ENCODE measurements around the gene DUOX2. TPM values are rescaled to one million over a fixed set of nuclear protein-coding genes. Genes with fewer than 3 reads are reported as not detected.

The DUOX2 gene
- total RNA-seq (under 1 TPM in 1 of 2 donors, not detected in 1; 0.11 TPM), polyA plus RNA-seq (ENCODE audit: insufficient read length in 2 of 2) (under 1 TPM in 1 of 2 donors, not detected in 1; 0.08 TPM)
- long read RNA-seq, donor 1, result 0 reads
- long read RNA-seq, donor 2, result 0 reads
- long read RNA-seq, donor 3, result 0 reads
- long read RNA-seq, donor 4, result 0 reads

DNA sequence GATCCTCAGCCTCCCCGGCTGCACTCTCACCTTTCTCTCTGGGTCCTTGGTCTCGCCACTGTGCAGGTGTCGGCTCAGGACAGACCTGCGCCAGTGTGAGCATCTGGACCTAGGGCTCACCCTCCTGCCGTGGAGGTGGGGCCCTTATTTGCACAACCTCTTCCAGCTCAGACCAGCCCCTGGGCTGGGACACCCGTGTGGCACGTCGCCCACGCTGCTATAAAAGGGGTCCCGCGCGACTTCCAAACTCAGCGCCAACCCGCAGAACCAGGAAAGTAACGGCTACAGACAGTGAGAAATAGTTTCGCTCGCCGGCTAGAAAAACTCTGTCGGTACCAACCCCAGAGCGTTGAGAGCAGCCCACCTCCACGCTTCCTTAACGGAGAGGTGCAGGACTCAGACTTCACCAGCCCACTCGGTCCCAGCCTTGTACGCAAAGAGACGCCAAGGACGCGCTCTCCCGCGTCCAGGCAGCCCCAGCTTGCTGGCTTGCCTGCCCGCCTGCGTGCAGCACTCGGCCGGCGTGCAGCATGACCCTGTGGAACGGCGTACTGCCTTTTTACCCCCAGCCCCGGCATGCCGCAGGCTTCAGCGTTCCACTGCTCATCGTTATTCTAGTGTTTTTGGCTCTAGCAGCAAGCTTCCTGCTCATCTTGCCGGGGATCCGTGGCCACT, at the start of gene DUOX2, which contains the start of gene DUOXA2:
Gene DUOX2 (minus strand): TSS at position 97 of the 675 bp plus-strand sequence. CDS start 761 bp downstream, outside the sequence.
Gene DUOXA2 (plus strand): TSS at position 251 of the 675 bp plus-strand sequence. CDS start 280 bp downstream, at position 531.
- peak in 1 of 6 donors; percentile 34 for DNase-seq (ENCODE audit: low read depth in 4 of 6, low spot score in 6 of 6)

DNA sequence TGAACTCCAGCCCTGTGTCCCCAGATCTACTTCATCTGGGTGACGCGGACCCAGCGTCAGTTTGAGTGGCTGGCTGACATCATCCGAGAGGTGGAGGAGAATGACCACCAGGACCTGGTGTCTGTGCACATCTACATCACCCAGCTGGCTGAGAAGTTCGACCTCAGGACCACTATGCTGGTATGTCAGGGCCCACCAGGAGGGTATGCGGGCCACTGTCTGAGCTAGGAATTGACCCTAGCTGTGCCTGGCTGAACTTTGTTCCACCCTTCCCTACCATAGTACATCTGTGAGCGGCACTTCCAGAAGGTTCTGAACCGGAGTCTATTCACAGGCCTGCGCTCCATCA, 49.5 kb upstream of the DUOX2 start:
- Histone ChIP-seq H3K27me3 (ENCODE audit: control insufficient read depth, insufficient read depth, low read length) (no peaks in the 10 kb centered on the region), H3K36me3 (ENCODE audit: control insufficient read depth, insufficient read depth, low read length) (peaks cover 11% of the 10 kb centered on the region), H3K4me1 (ENCODE audit: control insufficient read depth, insufficient read depth, low read length) (peaks cover 39% of the 10 kb centered on the region), H3K27ac (ENCODE audit: low read depth, low read length) (no peak overlapping the region), H3K9me3 (ENCODE audit: control insufficient read depth, insufficient read depth, low read length) (no peaks in the 10 kb centered on the region), H3K4me3 (ENCODE audit: low read depth, low read length) (no peak overlapping the region)
- no peak for DNase-seq (ENCODE audit: low read depth in 4 of 6, low spot score in 6 of 6)
- WGBS (ENCODE audit: insufficient coverage), result 90% methylated on average over 9 of the region's 9 CpGs

More for the DNA sequence above, at the start of gene DUOX2, which contains the start of gene DUOXA2:
- Histone ChIP-seq H3K36me3 (ENCODE audit: control insufficient read depth, insufficient read depth, low read length) (no peaks in the 10 kb centered on the region), H3K4me3 (ENCODE audit: low read depth, low read length) (no peak within 1 kb of the TSS), H3K9me3 (ENCODE audit: control insufficient read depth, insufficient read depth, low read length) (no peaks in the 10 kb centered on the region), H3K4me1 (ENCODE audit: control insufficient read depth, insufficient read depth, low read length) (peaks cover 50% of the 10 kb centered on the region), H3K27ac (ENCODE audit: low read depth, low read length) (no peak within 1 kb of the TSS), H3K27me3 (ENCODE audit: control insufficient read depth, insufficient read depth, low read length) (peaks cover 81% of the 10 kb centered on the region)
- 1% methylated on average over 42 of the region's 42 CpGs for WGBS (ENCODE audit: insufficient coverage)

DNA sequence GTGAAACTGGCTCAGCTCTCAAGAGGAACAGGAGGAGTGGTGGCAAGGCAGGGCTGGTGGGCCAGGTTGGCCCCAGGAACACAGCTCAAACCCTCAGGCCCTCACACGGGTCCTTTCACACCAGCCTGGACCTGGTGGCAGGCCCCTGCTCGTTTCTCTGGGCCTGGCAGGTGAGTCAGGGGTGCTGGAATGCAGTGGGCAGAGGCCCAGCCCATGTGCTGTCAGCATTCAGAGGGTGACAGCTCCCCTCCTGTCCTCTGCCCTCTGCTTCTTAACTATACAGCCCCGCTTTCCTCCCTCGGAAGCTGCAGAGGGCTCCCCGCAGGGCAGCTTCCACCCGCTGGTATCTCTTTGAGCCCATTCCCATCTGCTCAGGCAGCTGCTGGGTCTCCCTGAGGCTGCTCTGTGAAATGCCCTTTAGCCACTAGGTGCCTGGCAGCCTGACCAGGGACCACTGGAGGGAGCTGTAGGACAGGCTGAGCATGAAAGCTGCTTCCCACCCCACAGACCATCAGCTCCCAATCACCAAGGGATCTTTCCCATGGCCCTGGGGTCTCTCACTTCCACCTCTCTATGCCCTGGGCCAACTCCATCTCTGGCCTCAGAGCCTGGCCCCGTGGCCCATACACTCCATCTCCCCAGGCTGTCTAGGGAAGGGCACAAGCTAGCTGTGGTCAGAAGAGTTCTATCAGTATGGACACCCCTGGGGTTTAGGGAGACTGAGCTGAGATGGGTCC, 49.0 kb upstream of the DUOX2 start:
- H3K27ac ChIP-seq (ENCODE audit: low read depth, low read length), result no peak overlapping the region
- WGBS (ENCODE audit: insufficient coverage), result 5% methylated on average over 4 of the region's 7 CpGs

DNA sequence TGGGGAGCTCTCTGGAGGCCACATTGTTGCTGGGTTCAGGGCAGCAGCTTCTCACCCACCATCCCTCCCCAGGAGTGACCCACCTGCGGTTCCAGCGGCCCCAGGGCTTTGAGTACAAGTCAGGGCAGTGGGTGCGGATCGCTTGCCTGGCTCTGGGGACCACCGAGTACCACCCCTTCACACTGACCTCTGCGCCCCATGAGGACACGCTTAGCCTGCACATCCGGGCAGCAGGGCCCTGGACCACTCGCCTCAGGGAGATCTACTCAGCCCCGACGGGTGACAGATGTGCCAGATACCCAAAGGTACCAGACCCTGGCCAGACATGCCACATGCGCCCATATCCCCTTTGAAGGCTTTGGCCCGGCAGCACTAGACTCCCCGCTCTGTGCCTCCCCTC, 47.7 kb upstream of the DUOX2 start:
- no peaks in the 10 kb centered on the region for H3K9me3 ChIP-seq (ENCODE audit: control insufficient read depth, insufficient read depth, low read length)
- DNase-seq (ENCODE audit: low read depth in 4 of 6, low spot score in 6 of 6), result no peak
- no peak overlapping the region for H3K4me3 ChIP-seq (ENCODE audit: low read depth, low read length)
- WGBS (ENCODE audit: insufficient coverage), result 97% methylated on average over 14 of the region's 14 CpGs
- H3K36me3 ChIP-seq (ENCODE audit: control insufficient read depth, insufficient read depth, low read length), result peaks cover 3% of the 10 kb centered on the region
- peaks cover 37% of the 10 kb centered on the region for H3K4me1 ChIP-seq (ENCODE audit: control insufficient read depth, insufficient read depth, low read length)
- no peaks in the 10 kb centered on the region for H3K27me3 ChIP-seq (ENCODE audit: control insufficient read depth, insufficient read depth, low read length)
- no peak overlapping the region for H3K27ac ChIP-seq (ENCODE audit: low read depth, low read length)

More for the DNA sequence above, 49.0 kb upstream of the DUOX2 start:
- Histone ChIP-seq H3K9me3 (ENCODE audit: control insufficient read depth, insufficient read depth, low read length) (no peaks in the 10 kb centered on the region), H3K36me3 (ENCODE audit: control insufficient read depth, insufficient read depth, low read length) (peaks cover 8% of the 10 kb centered on the region), H3K4me3 (ENCODE audit: low read depth, low read length) (no peak overlapping the region), H3K4me1 (ENCODE audit: control insufficient read depth, insufficient read depth, low read length) (peaks cover 40% of the 10 kb centered on the region), H3K27me3 (ENCODE audit: control insufficient read depth, insufficient read depth, low read length) (no peaks in the 10 kb centered on the region)
- peak in 4 of 6 donors; percentile 42 to 89 (median 73) for DNase-seq (ENCODE audit: low read depth in 4 of 6, low spot score in 6 of 6)

DNA sequence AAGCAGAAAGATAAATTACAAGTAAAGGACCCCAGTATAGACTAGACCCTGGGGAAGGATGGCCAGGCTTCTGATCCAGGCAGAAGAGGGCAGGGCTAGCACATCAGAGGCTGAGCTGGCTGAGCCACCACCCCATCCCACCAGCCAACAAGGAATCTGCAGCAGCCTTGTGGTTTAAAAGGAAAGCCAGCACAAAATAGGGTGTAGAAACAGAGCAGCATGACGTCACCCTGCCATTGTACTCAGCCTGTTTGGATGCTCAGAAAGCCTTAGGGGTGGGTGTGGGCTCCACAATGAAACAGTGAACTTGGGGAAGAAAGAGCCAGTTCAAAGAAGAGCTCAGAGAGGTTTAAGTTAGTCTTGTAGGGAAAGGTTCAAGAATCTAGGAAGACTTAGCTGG, 44.0 kb upstream of the DUOX2 start:
- no peaks in the 10 kb centered on the region for H3K9me3 ChIP-seq (ENCODE audit: control insufficient read depth, insufficient read depth, low read length)
- H3K4me3 ChIP-seq (ENCODE audit: low read depth, low read length), result no peak overlapping the region
- WGBS (ENCODE audit: insufficient coverage), result 7% methylated on average over 1 of the region's 1 CpG
- peak in 2 of 6 donors; percentile 60 to 61 for DNase-seq (ENCODE audit: low read depth in 4 of 6, low spot score in 6 of 6)
- no peak overlapping the region for H3K27ac ChIP-seq (ENCODE audit: low read depth, low read length)
- H3K4me1 ChIP-seq (ENCODE audit: control insufficient read depth, insufficient read depth, low read length), result peaks cover 20% of the 10 kb centered on the region
- no peaks in the 10 kb centered on the region for H3K27me3 ChIP-seq (ENCODE audit: control insufficient read depth, insufficient read depth, low read length)
- no peaks in the 10 kb centered on the region for H3K36me3 ChIP-seq (ENCODE audit: control insufficient read depth, insufficient read depth, low read length)

DNA sequence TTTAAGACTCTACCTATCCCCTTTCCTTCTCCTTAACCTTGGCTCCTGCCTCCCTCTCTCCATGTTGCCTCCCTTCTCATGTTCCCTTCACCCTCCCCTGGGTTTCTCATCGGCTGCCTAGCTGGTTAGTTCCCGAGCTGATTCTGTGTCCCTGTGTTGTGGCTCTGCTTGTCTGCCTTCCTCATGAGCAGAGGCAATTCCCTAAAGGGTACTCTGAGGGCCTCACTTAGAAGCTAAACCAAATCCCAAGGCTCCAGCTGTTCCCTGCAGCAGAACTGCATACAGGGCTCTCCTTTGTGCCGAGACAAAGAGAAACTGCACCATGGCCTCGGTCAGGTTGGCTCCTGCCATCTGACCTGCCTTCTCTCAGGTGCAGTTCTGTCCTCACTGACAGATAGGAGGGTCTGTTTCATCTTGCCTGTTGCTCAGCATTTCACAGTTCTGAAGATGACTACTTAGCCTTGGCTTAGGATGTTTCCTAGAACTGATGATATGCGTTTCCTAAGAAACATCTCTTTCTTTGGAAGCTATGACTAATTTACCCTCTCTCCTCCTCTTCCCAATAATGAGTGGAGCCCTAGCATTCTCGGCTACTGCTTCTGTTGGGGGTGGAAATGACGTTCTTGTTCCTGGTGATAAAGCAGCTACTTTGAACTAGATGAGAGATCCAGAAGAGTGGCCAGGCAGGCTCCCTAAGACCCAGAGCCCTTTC, 42.9 kb upstream of the DUOX2 start:
- 65% methylated on average over 5 of the region's 7 CpGs for WGBS (ENCODE audit: insufficient coverage)
- Histone ChIP-seq H3K27me3 (ENCODE audit: control insufficient read depth, insufficient read depth, low read length) (no peaks in the 10 kb centered on the region), H3K27ac (ENCODE audit: low read depth, low read length) (no peak overlapping the region), H3K4me3 (ENCODE audit: low read depth, low read length) (no peak overlapping the region), H3K4me1 (ENCODE audit: control insufficient read depth, insufficient read depth, low read length) (peaks cover 15% of the 10 kb centered on the region), H3K9me3 (ENCODE audit: control insufficient read depth, insufficient read depth, low read length) (no peaks in the 10 kb centered on the region), H3K36me3 (ENCODE audit: control insufficient read depth, insufficient read depth, low read length) (peaks cover 7% of the 10 kb centered on the region)
- DNase-seq (ENCODE audit: low read depth in 4 of 6, low spot score in 6 of 6), result peak in 1 of 6 donors; percentile 57

DNA sequence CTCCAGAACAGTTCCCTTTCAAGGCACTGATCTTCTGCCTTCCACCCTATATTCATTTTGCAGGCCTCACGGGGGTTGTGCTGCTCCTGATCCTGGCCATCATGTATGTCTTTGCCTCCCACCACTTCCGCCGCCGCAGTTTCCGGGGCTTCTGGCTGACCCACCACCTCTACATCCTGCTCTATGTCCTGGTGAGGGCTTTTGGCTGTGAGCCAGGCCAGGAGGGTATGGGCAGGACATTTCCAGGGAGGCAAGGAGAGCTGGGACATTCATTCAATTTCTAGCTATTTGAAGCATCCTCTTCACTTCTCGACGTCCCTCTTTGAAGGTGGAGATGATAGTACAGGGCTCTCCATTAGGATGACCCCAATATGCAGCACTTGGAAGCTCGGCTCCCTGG, 41.8 kb upstream of the DUOX2 start:
- H3K4me1 ChIP-seq (ENCODE audit: control insufficient read depth, insufficient read depth, low read length), result peaks cover 15% of the 10 kb centered on the region
- H3K27ac ChIP-seq (ENCODE audit: low read depth, low read length), result no peak overlapping the region
- H3K9me3 ChIP-seq (ENCODE audit: control insufficient read depth, insufficient read depth, low read length), result no peaks in the 10 kb centered on the region
- no peak overlapping the region for H3K4me3 ChIP-seq (ENCODE audit: low read depth, low read length)
- H3K36me3 ChIP-seq (ENCODE audit: control insufficient read depth, insufficient read depth, low read length), result peaks cover 10% of the 10 kb centered on the region
- WGBS (ENCODE audit: insufficient coverage), result 78% methylated on average over 5 of the region's 8 CpGs
- DNase-seq (ENCODE audit: low read depth in 4 of 6, low spot score in 6 of 6), result no peak
- H3K27me3 ChIP-seq (ENCODE audit: control insufficient read depth, insufficient read depth, low read length), result no peaks in the 10 kb centered on the region

DNA sequence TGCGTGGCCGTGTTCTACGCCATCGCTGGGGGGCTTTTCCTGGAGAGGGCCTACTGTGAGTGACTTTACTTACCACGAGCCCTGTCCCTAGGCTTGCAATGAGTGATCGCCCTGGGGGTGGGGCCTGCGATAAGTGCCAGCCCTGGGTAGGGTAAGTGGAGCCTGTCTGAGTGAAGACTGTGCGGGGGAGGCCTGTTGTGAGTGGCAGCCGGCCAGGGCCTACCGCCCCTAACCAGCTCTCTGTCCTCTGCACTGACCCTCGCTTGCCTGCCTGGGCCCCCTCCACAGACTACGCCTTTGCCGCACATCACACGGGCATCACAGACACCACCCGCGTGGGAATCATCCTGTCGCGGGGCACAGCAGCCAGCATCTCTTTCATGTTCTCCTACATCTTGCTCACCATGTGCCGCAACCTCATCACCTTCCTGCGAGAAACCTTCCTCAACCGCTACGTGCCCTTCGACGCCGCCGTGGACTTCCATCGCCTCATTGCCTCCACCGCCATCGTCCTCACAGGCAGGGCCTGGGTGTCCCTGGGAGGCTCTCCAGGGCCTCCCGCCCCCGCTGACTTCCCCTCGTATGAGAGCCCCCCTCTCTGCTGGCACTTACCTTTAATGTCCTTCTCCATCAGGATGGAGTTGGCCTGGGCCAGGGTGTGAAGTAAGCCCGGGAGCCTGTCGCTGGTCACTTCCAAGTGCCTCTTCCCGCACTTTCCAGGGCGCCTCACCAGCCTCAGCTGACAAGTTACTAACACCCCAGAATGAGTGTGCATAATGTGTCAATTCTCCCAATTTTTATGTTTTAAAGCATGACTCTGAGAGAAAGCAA, 38.2 kb upstream of the DUOX2 start:
- Histone ChIP-seq H3K4me1 (ENCODE audit: control insufficient read depth, insufficient read depth, low read length) (peaks cover 10% of the 10 kb centered on the region), H3K27me3 (ENCODE audit: control insufficient read depth, insufficient read depth, low read length) (no peaks in the 10 kb centered on the region), H3K4me3 (ENCODE audit: low read depth, low read length) (no peak overlapping the region), H3K9me3 (ENCODE audit: control insufficient read depth, insufficient read depth, low read length) (no peaks in the 10 kb centered on the region), H3K36me3 (ENCODE audit: control insufficient read depth, insufficient read depth, low read length) (peaks cover 10% of the 10 kb centered on the region), H3K27ac (ENCODE audit: low read depth, low read length) (no peak overlapping the region)
- no peak for DNase-seq (ENCODE audit: low read depth in 4 of 6, low spot score in 6 of 6)
- WGBS (ENCODE audit: insufficient coverage), result 95% methylated on average over 30 of the region's 36 CpGs

DNA sequence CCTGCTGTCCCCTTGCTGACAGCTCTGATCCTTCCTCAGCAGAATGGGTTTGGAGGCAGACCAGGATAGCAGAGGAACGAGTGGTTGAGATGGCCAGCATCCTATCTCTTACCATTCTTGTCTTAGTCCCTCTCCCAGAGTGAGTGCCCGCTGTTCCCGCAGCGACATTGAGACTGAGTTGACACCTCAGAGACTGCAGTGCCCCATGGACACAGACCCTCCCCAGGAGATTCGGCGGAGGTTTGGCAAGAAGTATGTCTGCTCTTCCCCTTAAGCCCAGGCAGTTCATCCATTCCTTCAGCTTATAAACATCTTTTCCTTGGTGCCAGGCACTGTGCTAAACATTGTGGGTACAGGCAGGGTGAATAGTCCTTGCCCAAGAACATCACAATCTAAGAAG, 37.0 kb upstream of the DUOX2 start:
- 87% methylated on average over 6 of the region's 6 CpGs for WGBS (ENCODE audit: insufficient coverage)
- H3K4me1 ChIP-seq (ENCODE audit: control insufficient read depth, insufficient read depth, low read length), result peaks cover 5% of the 10 kb centered on the region
- no peak overlapping the region for H3K27ac ChIP-seq (ENCODE audit: low read depth, low read length)
- H3K36me3 ChIP-seq (ENCODE audit: control insufficient read depth, insufficient read depth, low read length), result peaks cover 10% of the 10 kb centered on the region
- H3K9me3 ChIP-seq (ENCODE audit: control insufficient read depth, insufficient read depth, low read length), result no peaks in the 10 kb centered on the region
- H3K4me3 ChIP-seq (ENCODE audit: low read depth, low read length), result no peak overlapping the region
- H3K27me3 ChIP-seq (ENCODE audit: control insufficient read depth, insufficient read depth, low read length), result no peaks in the 10 kb centered on the region
- no peak for DNase-seq (ENCODE audit: low read depth in 4 of 6, low spot score in 6 of 6)
